RWPE2 (cell line): Measurements from ENCODE around the gene ZDHHC20.

Source experiments
- ATAC-seq: fragments of 200-7000 bp; cut with Tn5 transposase; 3 replicates; pipeline ENCODE4 v1.9.1; 2021; ENCODE audit warnings: low read depth
- DNase-seq: peaks from one replicate; pipeline ENCODE4 v3.0.0-alpha.2; 2020; ENCODE audit warnings: low spot score
- H3K27ac ChIP-seq: fragments of 450-650 bp; 2 replicates; pipeline ENCODE4 v1.5.1; 2017; ENCODE audit warnings: mild to moderate bottlenecking; ENCODE audit not compliant: poor library complexity, severe bottlenecking
- H3K27me3 ChIP-seq: fragments of 250-450 bp; sonication (Bioruptor Pico); 2 replicates; pipeline ENCODE4 v1.5.1; 2021; ENCODE audit warnings: mild to moderate bottlenecking, moderate library complexity; ENCODE audit not compliant: insufficient read depth, poor library complexity, severe bottlenecking
- H3K36me3 ChIP-seq: fragments of 250-450 bp; sonication (Bioruptor Pico); 2 replicates; pipeline ENCODE4 v1.5.1; 2020; ENCODE audit warnings: low read depth, mild to moderate bottlenecking, moderate library complexity
- H3K4me1 ChIP-seq: fragments of 250-450 bp; sonication (Bioruptor Pico); 2 replicates; pipeline ENCODE4 v1.5.1; 2021; ENCODE audit warnings: mild to moderate bottlenecking, moderate library complexity; ENCODE audit not compliant: insufficient read depth, poor library complexity, severe bottlenecking
- H3K4me3 ChIP-seq: fragments of 250-450 bp; sonication (Bioruptor Pico); 2 replicates; pipeline ENCODE4 v1.5.1; 2021; ENCODE audit warnings: mild to moderate bottlenecking, moderate library complexity; ENCODE audit not compliant: severe bottlenecking
- H3K9me3 ChIP-seq: fragments of 250-450 bp; sonication (Bioruptor Pico); 2 replicates; pipeline ENCODE4 v1.5.1; 2021; ENCODE audit warnings: mild to moderate bottlenecking, moderate library complexity; ENCODE audit not compliant: severe bottlenecking
- TF ChIP-seq, protein P1 (sequence below): fragments of 450-650 bp; IDR thresholded peaks from one replicate; pipeline ENCODE4 v1.5.1; 2017; ENCODE audit warnings: mild to moderate bottlenecking, moderate library complexity; ENCODE audit not compliant: poor library complexity, severe bottlenecking

The ZDHHC20 gene

DNA sequence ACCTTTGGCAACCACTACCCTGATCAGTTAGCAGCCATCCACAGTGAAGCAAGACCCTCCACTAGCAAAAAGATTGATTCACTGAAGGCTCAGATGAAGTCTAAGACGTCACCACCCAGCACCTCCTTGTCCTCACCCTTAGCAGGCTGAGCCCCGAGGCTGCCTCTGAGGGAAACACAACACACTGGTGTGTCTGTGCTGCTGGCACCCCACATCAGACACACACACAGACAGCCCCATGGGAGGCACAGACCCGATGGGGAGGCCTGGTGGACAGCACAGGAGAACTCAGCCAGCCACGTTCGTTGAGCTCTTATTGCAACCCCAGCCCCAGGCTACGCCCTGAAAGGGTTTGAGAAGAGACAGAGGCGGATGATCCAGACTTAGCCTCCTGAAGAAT, 94.7 kb downstream of the ZDHHC20 start:
- no peak for ATAC-seq
- Histone ChIP-seq H3K4me1 (no peaks in the 10 kb centered on the region), H3K4me3 (no peak overlapping the region), H3K27me3 (no peaks in the 10 kb centered on the region), H3K27ac (no peak overlapping the region), H3K9me3 (no peaks in the 10 kb centered on the region), H3K36me3 (no peaks in the 10 kb centered on the region)
- TF ChIP-seq, protein P1, sequence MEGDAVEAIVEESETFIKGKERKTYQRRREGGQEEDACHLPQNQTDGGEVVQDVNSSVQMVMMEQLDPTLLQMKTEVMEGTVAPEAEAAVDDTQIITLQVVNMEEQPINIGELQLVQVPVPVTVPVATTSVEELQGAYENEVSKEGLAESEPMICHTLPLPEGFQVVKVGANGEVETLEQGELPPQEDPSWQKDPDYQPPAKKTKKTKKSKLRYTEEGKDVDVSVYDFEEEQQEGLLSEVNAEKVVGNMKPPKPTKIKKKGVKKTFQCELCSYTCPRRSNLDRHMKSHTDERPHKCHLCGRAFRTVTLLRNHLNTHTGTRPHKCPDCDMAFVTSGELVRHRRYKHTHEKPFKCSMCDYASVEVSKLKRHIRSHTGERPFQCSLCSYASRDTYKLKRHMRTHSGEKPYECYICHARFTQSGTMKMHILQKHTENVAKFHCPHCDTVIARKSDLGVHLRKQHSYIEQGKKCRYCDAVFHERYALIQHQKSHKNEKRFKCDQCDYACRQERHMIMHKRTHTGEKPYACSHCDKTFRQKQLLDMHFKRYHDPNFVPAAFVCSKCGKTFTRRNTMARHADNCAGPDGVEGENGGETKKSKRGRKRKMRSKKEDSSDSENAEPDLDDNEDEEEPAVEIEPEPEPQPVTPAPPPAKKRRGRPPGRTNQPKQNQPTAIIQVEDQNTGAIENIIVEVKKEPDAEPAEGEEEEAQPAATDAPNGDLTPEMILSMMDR: no peak
- DNase-seq: no peak

DNA sequence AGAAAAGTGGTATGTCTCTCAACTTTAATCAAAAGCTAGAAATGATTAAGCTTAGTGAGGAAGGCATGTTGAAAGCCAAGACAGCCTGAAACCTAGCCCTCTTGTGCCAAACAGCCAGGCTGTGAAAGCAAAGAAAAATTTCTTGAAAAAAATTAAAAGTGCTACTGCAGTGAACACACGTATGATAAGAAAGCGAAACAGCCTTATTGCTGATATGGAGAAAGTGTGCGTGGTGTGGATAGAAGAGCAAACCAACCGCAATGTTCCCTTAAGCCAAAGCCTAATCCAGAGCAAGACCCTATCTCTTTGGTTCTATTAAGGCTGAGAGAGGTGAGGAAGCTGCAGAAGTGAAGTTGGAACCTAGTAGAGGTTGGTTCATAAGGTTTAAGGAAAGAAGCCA, 96.4 kb downstream of the ZDHHC20 start:
- H3K27me3 ChIP-seq: no peaks in the 10 kb centered on the region
- no peak for DNase-seq
- ATAC-seq: no peak
- H3K36me3 ChIP-seq: no peaks in the 10 kb centered on the region
- no peak overlapping the region for H3K27ac ChIP-seq
- H3K4me1 ChIP-seq: no peaks in the 10 kb centered on the region
- TF ChIP-seq, protein P1: no peak
- H3K9me3 ChIP-seq: no peaks in the 10 kb centered on the region
- no peak overlapping the region for H3K4me3 ChIP-seq

DNA sequence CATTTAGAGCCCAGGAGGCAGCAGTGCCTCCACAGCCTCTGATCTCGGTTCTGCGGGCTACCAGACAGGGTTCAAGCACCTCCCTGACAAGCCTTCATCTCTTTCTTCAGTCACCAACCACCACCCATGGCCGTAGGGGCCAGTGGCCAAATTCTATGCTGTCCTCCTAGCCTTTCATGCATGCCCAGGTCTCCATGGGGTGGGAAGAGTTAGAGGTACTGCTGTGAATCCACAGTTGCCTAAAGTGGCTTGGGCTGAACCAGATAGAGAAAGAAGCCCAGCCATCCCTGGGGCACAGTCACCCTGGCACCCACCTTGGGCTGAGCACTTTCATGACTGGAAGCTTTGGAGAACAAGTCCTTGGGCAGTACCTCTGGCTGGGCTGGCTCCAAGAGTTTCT, 97.4 kb downstream of the ZDHHC20 start:
- TF ChIP-seq, protein P1: no peak
- Histone ChIP-seq H3K27ac (no peak overlapping the region), H3K27me3 (no peaks in the 10 kb centered on the region), H3K4me1 (no peaks in the 10 kb centered on the region), H3K36me3 (no peaks in the 10 kb centered on the region), H3K4me3 (no peak overlapping the region), H3K9me3 (no peaks in the 10 kb centered on the region)
- no peak for ATAC-seq
- no peak for DNase-seq

DNA sequence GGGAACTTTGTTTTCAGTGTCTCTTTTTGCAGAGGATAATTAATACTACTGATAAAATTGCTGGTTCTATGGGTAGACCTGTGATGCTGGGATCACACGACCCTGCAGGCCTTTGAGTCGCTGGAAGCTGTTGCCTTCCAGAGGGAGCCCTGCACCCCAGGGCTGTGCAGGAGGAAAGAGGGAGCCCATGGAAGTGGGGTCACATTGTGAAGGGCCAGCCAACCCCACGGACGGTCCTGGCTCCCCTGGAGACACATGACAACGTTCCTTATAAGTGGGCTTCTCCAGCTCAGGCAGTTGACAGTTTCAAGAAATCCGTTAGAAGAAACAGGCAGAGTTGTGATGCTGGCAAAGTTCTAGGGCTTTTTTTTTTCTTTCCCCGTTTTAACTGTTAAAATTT, 98.0 kb downstream of the ZDHHC20 start:
- Histone ChIP-seq H3K9me3 (no peaks in the 10 kb centered on the region), H3K27me3 (no peaks in the 10 kb centered on the region), H3K4me1 (no peaks in the 10 kb centered on the region), H3K36me3 (no peaks in the 10 kb centered on the region), H3K27ac (no peak overlapping the region), H3K4me3 (no peak overlapping the region)
- no peak for DNase-seq
- TF ChIP-seq, protein P1: no peak
- no peak for ATAC-seq

DNA sequence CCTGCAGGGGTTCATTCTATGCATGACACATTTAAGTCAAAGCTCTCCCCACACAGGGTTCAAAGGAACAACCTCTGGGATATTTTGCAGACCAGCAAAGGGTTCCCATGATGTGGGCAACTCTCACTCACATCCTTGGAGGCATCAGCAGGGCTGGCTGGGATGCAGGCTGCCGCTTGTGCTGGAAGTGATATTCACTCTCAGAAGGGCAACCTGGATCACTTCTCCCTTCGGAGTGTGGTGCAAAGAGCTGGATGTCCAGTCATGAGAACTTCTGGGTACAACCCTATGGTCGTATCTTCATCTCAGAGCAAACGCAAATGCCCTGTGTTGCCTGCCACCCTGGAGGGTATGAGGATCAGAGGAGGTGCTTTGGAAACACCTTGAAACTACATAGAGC, 98.6 kb downstream of the ZDHHC20 start:
- no peak overlapping the region for H3K27ac ChIP-seq
- no peak overlapping the region for H3K4me3 ChIP-seq
- no peaks in the 10 kb centered on the region for H3K27me3 ChIP-seq
- H3K4me1 ChIP-seq: no peaks in the 10 kb centered on the region
- TF ChIP-seq, protein P1: no peak
- no peaks in the 10 kb centered on the region for H3K36me3 ChIP-seq
- no peak for ATAC-seq
- DNase-seq: no peak
- H3K9me3 ChIP-seq: no peaks in the 10 kb centered on the region
